Vagina (tissue), 2 donors: Measurements from ENCODE around the gene TRMT44.
A peak's percentile ranks its signal among the peaks of the same experiment; 100 is the strongest.

ENCODE experiments used
- CTCF ChIP-seq, 3 experiments: fragments of 450-650 bp in 2 of 3; fragments of 200-600 bp in 1 of 3; sonication (generic) in 1 of 3; IDR thresholded peaks; one replicate each; pipeline ENCODE4 v1.5.1; 2017 to 2019; ENCODE audit warnings: antibody characterized with exemption in 3 of 3, mild to moderate bottlenecking in 2 of 3, moderate library complexity in 2 of 3
- POLR2AphosphoS5 ChIP-seq, 2 donors: sonication (generic); formaldehyde crosslinking; IDR thresholded peaks; one replicate each; pipeline ENCODE4 v1.9.0; 2017; ENCODE audit warnings: antibody characterized with exemption in 2 of 2, mild to moderate bottlenecking in 2 of 2, low read depth in 1 of 2; ENCODE audit not compliant: insufficient read depth in 1 of 2

GRCh38 chr4:8394061-8394519, 46.5 kb upstream of the TRMT44 start:
- TF ChIP-seq CTCF (IDR thresholded peaks at IDR 0.05) (no peak), POLR2AphosphoS5 (IDR thresholded peaks at IDR 0.05; ENCODE audit: insufficient read depth in 1 of 2, low read depth in 1 of 2) (peak in 1 of 2 donors; percentile 40)
